Epithelial cell of esophagus (primary cell): ENCODE results near the gene ZSCAN12.
A peak's percentile ranks its signal among the peaks of the same experiment; 100 is the strongest.
"Not testable (repeated sequence)": the region's sequence is repeated elsewhere in the genome, so short reads cannot be mapped to it uniquely, and the experiment has no call there.

Experiments
- DNase-seq: peaks from one replicate; pipeline ENCODE4 v3.0.0; 2010; ENCODE audit warnings: low read depth
- H3K4me3 ChIP-seq: 2 replicates; pipeline ENCODE4 v1.5.1; 2011; ENCODE audit warnings: mild to moderate bottlenecking, low read length, control low read depth
- TF ChIP-seq, protein P1 (sequence below): IDR thresholded peaks from 2 replicates; pipeline ENCODE4 v1.5.1; 2011; ENCODE audit warnings: low read depth, mild to moderate bottlenecking, low read length, control low read depth, inconsistent platforms; ENCODE audit not compliant: insufficient read depth; ENCODE audit errors: missing control alignments

Gene ZSCAN12

GRCh38 chr6:28399350-28400121 is at the start of gene ZSCAN12:
ZSCAN12 (minus strand) TSS chr6:28399747; CDS start chr6:28398405, 1,342 bp downstream.
- peak; percentile 86 for DNase-seq
- H3K4me3 ChIP-seq: peak within 1 kb of the TSS; percentile 95
- TF ChIP-seq, protein P1, sequence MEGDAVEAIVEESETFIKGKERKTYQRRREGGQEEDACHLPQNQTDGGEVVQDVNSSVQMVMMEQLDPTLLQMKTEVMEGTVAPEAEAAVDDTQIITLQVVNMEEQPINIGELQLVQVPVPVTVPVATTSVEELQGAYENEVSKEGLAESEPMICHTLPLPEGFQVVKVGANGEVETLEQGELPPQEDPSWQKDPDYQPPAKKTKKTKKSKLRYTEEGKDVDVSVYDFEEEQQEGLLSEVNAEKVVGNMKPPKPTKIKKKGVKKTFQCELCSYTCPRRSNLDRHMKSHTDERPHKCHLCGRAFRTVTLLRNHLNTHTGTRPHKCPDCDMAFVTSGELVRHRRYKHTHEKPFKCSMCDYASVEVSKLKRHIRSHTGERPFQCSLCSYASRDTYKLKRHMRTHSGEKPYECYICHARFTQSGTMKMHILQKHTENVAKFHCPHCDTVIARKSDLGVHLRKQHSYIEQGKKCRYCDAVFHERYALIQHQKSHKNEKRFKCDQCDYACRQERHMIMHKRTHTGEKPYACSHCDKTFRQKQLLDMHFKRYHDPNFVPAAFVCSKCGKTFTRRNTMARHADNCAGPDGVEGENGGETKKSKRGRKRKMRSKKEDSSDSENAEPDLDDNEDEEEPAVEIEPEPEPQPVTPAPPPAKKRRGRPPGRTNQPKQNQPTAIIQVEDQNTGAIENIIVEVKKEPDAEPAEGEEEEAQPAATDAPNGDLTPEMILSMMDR: peak; percentile 55

DNA sequence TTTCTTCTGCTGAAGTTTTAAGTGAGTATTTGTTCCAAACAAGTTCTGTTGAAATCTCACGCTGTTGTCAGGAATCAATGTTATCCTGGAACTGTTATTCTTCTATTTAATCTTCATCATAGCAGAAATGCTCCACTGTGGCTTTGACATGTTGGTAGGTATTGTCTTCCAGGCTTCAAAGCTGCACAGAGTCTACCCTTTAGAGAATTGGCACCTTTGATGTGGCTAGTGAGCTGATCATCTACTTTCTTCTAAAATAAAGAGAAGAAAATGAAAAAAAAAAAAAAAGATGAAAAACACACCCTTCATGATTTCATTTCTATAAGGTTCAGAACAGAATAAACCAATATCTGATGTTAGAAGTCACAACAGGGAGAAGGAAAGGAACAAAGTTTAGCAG is 49.5 kb upstream of the ZSCAN12 start:
- no peak overlapping the region for H3K4me3 ChIP-seq
- TF ChIP-seq, protein P1: no peak
- no peak for DNase-seq

- not testable (repeated sequence) for DNase-seq
- H3K4me3 ChIP-seq: peak overlapping the region; percentile 47
These were observed 48.0 kb upstream of the ZSCAN12 start for GRCh38 chr6:28447512-28447906.

- TF ChIP-seq, protein P1: no peak
- DNase-seq: no peak
- peak overlapping the region; percentile 47 for H3K4me3 ChIP-seq
These were observed 47.4 kb upstream of the ZSCAN12 start for GRCh38 chr6:28446818-28447511.

DNA sequence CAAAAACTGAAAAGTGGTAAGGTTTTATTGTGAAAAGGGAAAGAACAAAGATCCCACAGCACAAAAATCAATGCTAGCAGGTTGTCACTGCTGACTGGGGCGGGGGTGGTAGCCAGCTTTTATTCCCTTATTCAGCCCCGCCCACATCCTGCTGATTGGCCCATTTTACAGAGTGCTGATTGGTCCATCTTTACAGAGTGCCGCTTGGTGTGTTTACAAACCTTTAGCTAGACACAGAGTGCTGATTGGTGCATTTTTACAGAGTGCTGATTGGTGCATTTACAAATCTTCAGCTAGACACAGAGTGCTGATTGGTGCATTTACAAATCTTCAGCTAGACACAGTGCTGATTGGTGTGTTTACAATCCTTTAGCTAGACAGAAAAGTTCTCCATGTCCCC is 45.2 kb upstream of the ZSCAN12 start:
- DNase-seq, H3K4me3 ChIP-seq: not testable (repeated sequence)

DNA sequence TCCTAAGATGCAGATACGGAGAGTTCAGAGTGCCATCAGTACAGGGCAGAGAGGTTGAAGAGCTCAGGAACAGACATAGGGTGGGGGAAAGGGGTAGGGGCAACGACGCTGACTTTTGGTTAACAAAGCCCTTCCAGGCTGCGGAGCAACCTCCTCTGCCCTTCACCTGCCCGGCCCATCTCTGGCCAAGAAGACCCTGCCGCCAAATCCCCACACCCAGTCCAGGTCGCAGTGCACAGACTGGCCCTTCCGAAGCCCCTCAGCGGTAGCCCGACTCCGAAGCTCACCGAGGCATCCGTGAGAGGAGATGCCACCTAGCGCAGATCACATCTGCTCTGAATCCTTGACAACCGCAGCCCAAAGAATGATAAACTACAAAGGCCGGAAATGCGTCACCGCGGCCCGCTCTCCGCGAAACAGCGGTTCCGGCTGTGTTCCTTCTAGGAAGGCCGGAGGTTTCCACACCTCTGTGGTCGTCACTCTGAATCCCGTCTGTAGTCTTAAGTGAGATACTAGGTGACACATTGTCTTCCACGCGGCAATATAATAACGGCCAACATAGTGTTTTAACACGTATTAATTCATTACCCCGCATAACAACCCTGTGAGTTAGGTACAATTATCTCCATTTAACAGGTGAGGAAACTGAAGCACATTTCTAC is 43.7 kb upstream of the ZSCAN12 start, which contains the start of gene ZSCAN23:
TSS of gene ZSCAN23 (minus strand) at position 380 of the 662 bp plus-strand sequence. CDS start 7,225 bp downstream, outside the sequence.
- peak; percentile 90 for DNase-seq
- H3K4me3 ChIP-seq: peak within 1 kb of the TSS; percentile 85
- TF ChIP-seq, protein P1: peak; percentile 7

DNA sequence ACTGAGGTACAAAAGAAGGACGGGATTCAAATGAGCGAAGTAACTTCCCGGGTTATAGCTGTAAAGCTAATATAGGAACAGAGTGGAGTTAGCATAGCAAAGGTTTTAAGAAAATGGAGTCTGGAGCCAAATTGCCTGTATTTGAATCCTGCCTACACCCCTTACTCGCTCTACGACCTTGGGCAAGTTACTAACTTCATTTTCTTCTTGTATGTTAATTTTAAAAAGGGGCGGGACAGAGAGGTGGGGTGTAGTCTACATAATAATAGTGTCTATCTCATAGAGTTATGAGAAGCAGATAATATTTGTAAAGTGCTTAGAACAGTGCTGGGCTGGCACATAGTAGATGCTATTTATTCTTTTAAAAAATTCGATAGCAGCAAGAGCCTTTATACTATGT is 43.0 kb upstream of the ZSCAN12 start:
- no peak for DNase-seq
- peak overlapping the region; percentile 85 for H3K4me3 ChIP-seq
- TF ChIP-seq, protein P1: no peak

- DNase-seq: no peak
- no peak overlapping the region for H3K4me3 ChIP-seq
- TF ChIP-seq, protein P1: no peak
These were observed 36.9 kb upstream of the ZSCAN12 start for GRCh38 chr6:28436404-28436803.
